Uterus (tissue), 2 donors: ENCODE measurements around the gene MSL2.

Experiments used
- CTCF ChIP-seq, 4 experiments: fragments of 200-600 bp in 2 of 4; fragments of 450-650 bp in 2 of 4; sonication (generic) in 2 of 4; IDR thresholded peaks; one replicate each; pipeline ENCODE4 v1.5.1; 2016 to 2019; ENCODE audit warnings: antibody characterized with exemption in 4 of 4, mild to moderate bottlenecking in 2 of 4, moderate library complexity in 1 of 4
- POLR2A ChIP-seq, 2 donors: fragments of 450-650 bp; IDR thresholded peaks; one replicate each; pipeline ENCODE4 v1.6.1; 2016; ENCODE audit warnings: antibody characterized with exemption in 2 of 2, mild to moderate bottlenecking in 1 of 2, moderate library complexity in 1 of 2

- TF ChIP-seq CTCF (IDR thresholded peaks at IDR 0.05), result no peak
- TF ChIP-seq POLR2A (IDR thresholded peaks at IDR 0.05), result no peak
Measured at GRCh38 chr3:136114421-136114820, 81.7 kb downstream of the MSL2 start.
